ENCODE data around the gene MIGA2.
"Not testable (repeated sequence)": the region's sequence is repeated elsewhere in the genome, so short reads cannot be mapped to it uniquely, and the experiment has no call there.

Gene MIGA2

GRCh38 chr9:129036241-129036922 is at the start of gene MIGA2:
MIGA2 (plus strand) TSS chr9:129036626; CDS start chr9:129040595, 3,969 bp downstream.
- peak; percentile 93 to 94 for DNase-seq (ENCODE audit: low read depth in 2 of 2)

GRCh38 chr9:128986671-128987070 is 49.8 kb upstream of the MIGA2 start:
- no peak for DNase-seq (ENCODE audit: low read depth in 2 of 2)

- no peak for DNase-seq (ENCODE audit: low read depth in 2 of 2)
Measured at GRCh38 chr9:128987805-128988204, 48.6 kb upstream of the MIGA2 start.

GRCh38 chr9:128992995-128993394 is 43.4 kb upstream of the MIGA2 start:
- DNase-seq (ENCODE audit: low read depth in 2 of 2), result no peak

GRCh38 chr9:128995791-128996190 is 40.6 kb upstream of the MIGA2 start:
- no peak for DNase-seq (ENCODE audit: low read depth in 2 of 2)

GRCh38 chr9:128998462-128998861 is 38.0 kb upstream of the MIGA2 start:
- DNase-seq (ENCODE audit: low read depth in 2 of 2), result no peak

GRCh38 chr9:128999581-129000206 is 36.7 kb upstream of the MIGA2 start:
- DNase-seq (ENCODE audit: low read depth in 2 of 2), result no peak

- DNase-seq (ENCODE audit: low read depth in 2 of 2), result no peak
Measured at GRCh38 chr9:129001504-129002325, 34.7 kb upstream of the MIGA2 start.

- no peak for DNase-seq (ENCODE audit: low read depth in 2 of 2)
Measured at GRCh38 chr9:129002992-129003391, 33.4 kb upstream of the MIGA2 start.

- not testable (repeated sequence) for DNase-seq (ENCODE audit: low read depth in 2 of 2)
Measured at GRCh38 chr9:129004173-129004572, 32.3 kb upstream of the MIGA2 start.

GRCh38 chr9:129005336-129005997 is 31.0 kb upstream of the MIGA2 start:
- no peak for DNase-seq (ENCODE audit: low read depth in 2 of 2)

GRCh38 chr9:129006328-129007034 is 29.9 kb upstream of the MIGA2 start:
- DNase-seq (ENCODE audit: low read depth in 2 of 2), result peak; percentile 20 to 35

GRCh38 chr9:129007035-129007765 is 29.2 kb upstream of the MIGA2 start:
- no peak for DNase-seq (ENCODE audit: low read depth in 2 of 2)

- DNase-seq (ENCODE audit: low read depth in 2 of 2), result no peak
Measured at GRCh38 chr9:129007766-129008468, 28.5 kb upstream of the MIGA2 start.

GRCh38 chr9:129008469-129008965 is 27.9 kb upstream of the MIGA2 start:
- DNase-seq (ENCODE audit: low read depth in 2 of 2), result no peak

GRCh38 chr9:129008986-129009583 is 27.3 kb upstream of the MIGA2 start:
- DNase-seq (ENCODE audit: low read depth in 2 of 2), result no peak

GRCh38 chr9:129009584-129010141 is 26.8 kb upstream of the MIGA2 start:
- DNase-seq (ENCODE audit: low read depth in 2 of 2), result no peak

GRCh38 chr9:129010267-129010975 is 26.0 kb upstream of the MIGA2 start:
- no peak for DNase-seq (ENCODE audit: low read depth in 2 of 2)

GRCh38 chr9:129011170-129011569 is 25.3 kb upstream of the MIGA2 start:
- no peak for DNase-seq (ENCODE audit: low read depth in 2 of 2)
